Measurements from ENCODE around the gene MAD1L1. TPM values are rescaled to one million over a fixed set of nuclear protein-coding genes. Genes with fewer than 3 reads are reported as not detected.

The MAD1L1 gene
- total RNA-seq, 1 donor from 2014 or later: 57.6 TPM

DNA sequence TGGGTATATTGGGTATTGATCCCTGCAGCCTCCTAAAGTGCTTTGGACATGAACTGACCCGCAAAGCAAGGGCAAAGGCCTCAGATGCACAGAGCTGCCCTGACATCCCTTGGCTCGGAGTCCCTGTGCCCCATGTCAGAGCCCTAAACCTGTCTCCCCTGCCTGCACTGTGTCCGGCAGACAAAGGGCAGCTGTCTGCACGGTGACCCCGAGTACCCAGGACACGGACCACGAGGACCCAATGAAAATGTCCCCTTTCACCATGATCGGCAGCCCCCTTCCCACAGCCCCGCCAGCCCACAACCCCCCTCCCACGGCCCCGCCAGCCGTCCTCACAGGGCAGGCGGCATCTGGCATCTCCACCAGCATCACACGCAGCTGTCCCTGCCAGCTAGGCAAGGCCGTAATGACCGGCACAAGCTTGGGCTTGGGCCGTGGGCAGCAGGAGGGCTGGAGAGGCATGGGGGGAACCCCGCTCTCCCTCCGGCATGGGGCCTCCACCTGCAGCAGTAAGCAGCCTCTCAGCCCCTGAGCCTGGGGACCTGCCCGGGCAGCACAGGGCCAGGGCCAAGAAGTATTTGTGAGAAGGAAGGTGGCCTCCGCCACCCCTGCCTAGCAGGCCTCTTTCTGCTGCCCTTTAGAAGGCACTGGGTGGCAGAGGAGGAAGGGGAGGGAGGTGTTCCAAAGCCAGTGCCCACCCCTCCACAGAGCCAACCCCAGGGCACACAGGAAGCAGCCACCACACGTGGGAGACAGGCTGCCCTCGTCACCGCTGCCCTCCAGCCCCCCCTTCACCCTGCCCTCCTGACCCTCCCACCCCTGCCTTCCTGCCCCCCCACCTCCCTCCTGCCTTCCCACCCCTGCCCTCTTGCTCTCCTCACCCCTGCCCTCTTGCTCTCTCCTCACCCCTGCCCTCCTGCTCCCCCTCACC is 19.4 kb upstream of the MAD1L1 start:
- TF ChIP-seq, protein P1, sequence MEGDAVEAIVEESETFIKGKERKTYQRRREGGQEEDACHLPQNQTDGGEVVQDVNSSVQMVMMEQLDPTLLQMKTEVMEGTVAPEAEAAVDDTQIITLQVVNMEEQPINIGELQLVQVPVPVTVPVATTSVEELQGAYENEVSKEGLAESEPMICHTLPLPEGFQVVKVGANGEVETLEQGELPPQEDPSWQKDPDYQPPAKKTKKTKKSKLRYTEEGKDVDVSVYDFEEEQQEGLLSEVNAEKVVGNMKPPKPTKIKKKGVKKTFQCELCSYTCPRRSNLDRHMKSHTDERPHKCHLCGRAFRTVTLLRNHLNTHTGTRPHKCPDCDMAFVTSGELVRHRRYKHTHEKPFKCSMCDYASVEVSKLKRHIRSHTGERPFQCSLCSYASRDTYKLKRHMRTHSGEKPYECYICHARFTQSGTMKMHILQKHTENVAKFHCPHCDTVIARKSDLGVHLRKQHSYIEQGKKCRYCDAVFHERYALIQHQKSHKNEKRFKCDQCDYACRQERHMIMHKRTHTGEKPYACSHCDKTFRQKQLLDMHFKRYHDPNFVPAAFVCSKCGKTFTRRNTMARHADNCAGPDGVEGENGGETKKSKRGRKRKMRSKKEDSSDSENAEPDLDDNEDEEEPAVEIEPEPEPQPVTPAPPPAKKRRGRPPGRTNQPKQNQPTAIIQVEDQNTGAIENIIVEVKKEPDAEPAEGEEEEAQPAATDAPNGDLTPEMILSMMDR (IDR thresholded peaks at IDR 0.05; ENCODE audit: partially characterized antibody, unreplicated experiment): no peak
- no peak for DNase-seq
- H3K4me1 Mint-ChIP-seq (ENCODE audit: low read depth, unreplicated experiment): no peaks in the 10 kb centered on the region
- no peak overlapping the region for H3K4me3 Mint-ChIP-seq (ENCODE audit: unreplicated experiment)
- peaks cover 3% of the 10 kb centered on the region for H3K9me3 Mint-ChIP-seq (ENCODE audit: unreplicated experiment)
- H3K27ac Mint-ChIP-seq (ENCODE audit: unreplicated experiment): no peak overlapping the region
- H3K27me3 Mint-ChIP-seq (ENCODE audit: unreplicated experiment): no peaks in the 10 kb centered on the region
- H3K36me3 Mint-ChIP-seq (ENCODE audit: unreplicated experiment): no peaks in the 10 kb centered on the region

DNA sequence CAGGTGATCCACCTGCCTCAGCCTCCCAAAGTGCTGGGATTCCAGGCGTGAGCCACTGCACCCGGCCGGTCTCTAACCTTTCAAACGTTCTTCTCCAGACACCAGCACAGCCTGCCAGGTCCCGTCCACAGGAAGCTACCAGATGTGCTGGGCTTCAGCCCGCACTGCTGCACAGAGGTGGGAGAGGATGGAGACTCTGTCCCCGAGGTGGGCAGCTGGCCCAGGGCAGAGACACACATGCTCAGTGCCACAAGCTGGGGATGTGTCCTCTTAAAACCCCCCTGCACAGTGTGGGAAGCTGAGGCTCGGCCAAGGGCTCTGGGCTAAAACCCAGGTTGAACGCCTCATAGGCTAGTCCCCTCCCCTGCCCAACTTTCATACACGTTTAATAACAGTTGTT is 18.6 kb upstream of the MAD1L1 start:
- Mint-ChIP-seq H3K4me3 (ENCODE audit: unreplicated experiment) (no peak overlapping the region), H3K4me1 (ENCODE audit: low read depth, unreplicated experiment) (no peaks in the 10 kb centered on the region)

DNA sequence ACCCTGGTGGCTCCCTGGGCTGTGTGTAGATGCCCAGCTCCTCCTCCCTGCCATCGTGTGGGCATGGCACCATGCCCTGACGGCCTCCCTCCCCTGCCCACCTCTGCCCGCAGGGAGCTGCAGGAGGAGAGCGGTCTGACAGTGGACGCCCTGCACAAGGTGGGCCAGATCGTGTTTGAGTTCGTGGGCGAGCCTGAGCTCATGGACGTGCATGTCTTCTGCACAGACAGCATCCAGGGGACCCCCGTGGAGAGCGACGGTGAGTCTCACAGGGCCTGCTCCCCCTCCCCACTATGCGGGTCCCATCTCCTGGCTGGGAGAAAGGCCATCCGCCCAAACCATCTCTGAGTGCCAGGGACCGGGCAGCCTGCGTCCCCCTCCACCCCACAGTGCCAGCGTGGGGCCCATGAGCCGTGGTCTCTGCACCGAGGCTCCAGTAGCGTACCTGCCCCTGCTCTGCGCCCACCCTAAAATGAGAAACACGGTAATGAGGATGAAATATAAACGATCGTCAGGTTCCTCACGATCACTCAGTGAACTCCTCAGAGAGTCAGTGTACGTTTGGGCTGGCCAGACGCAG is 17.1 kb upstream of the MAD1L1 start:
- no peak overlapping the region for H3K4me3 Mint-ChIP-seq (ENCODE audit: unreplicated experiment)
- no peaks in the 10 kb centered on the region for H3K27me3 Mint-ChIP-seq (ENCODE audit: unreplicated experiment)
- H3K9me3 Mint-ChIP-seq (ENCODE audit: unreplicated experiment): peaks cover 1% of the 10 kb centered on the region
- DNase-seq: no peak
- H3K27ac Mint-ChIP-seq (ENCODE audit: unreplicated experiment): no peak overlapping the region
- peaks cover 2% of the 10 kb centered on the region for H3K4me1 Mint-ChIP-seq (ENCODE audit: low read depth, unreplicated experiment)
- TF ChIP-seq, protein P1 (IDR thresholded peaks at IDR 0.05; ENCODE audit: partially characterized antibody, unreplicated experiment): no peak
- no peaks in the 10 kb centered on the region for H3K36me3 Mint-ChIP-seq (ENCODE audit: unreplicated experiment)

More for the DNA sequence above, 18.6 kb upstream of the MAD1L1 start:
- peaks cover 5% of the 10 kb centered on the region for H3K9me3 Mint-ChIP-seq (ENCODE audit: unreplicated experiment)
- H3K36me3 Mint-ChIP-seq (ENCODE audit: unreplicated experiment): no peaks in the 10 kb centered on the region
- no peaks in the 10 kb centered on the region for H3K27me3 Mint-ChIP-seq (ENCODE audit: unreplicated experiment)
- DNase-seq: no peak
- no peak overlapping the region for H3K27ac Mint-ChIP-seq (ENCODE audit: unreplicated experiment)
- TF ChIP-seq, protein P1 (IDR thresholded peaks at IDR 0.05; ENCODE audit: partially characterized antibody, unreplicated experiment): no peak

DNA sequence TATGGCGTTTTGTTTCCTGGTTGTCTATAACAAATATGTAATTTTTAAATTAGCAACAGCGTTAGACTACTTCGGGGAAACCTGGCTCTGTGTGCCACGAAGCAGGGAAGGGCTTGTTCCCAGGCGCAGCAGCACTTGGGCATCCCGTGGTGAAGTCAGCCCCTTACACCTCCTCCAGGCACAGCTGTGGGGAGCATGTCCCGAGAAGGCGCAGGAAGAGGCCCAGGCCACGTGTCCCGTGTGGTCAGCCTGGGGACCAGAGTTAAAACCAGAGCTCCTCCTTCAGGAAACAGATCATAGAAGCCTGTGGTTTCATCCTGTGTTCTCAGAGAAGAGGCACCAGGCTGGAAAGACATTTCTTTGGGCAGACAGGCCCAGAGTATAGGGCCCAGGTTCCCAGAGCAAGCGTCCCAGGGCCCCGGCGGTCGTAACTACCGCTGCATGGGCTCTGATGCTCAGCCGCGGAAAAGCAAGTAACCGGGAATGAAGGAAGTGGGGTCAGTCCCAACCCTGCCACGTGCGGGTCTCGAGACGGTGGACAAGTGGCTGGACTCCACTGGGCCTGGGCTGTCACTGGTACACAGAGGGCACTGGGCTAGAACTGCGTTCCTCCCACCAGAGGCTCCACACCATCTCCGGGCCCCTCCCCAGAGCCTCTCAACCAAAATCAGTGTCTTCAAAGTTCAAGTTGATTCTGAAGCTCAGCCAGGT is 16.4 kb upstream of the MAD1L1 start:
- DNase-seq: no peak
- H3K9me3 Mint-ChIP-seq (ENCODE audit: unreplicated experiment): peaks cover 3% of the 10 kb centered on the region
- H3K27me3 Mint-ChIP-seq (ENCODE audit: unreplicated experiment): no peaks in the 10 kb centered on the region
- no peak overlapping the region for H3K4me3 Mint-ChIP-seq (ENCODE audit: unreplicated experiment)
- H3K27ac Mint-ChIP-seq (ENCODE audit: unreplicated experiment): no peak overlapping the region
- peaks cover 2% of the 10 kb centered on the region for H3K4me1 Mint-ChIP-seq (ENCODE audit: low read depth, unreplicated experiment)
- H3K36me3 Mint-ChIP-seq (ENCODE audit: unreplicated experiment): no peaks in the 10 kb centered on the region
- TF ChIP-seq, protein P1 (IDR thresholded peaks at IDR 0.05; ENCODE audit: partially characterized antibody, unreplicated experiment): no peak
